ENCODE results near the gene POLR2A.

POLR2A gene

GRCh38 chr17:7444682-7445618 is 39.2 kb upstream of the POLR2A start, which contains the start of gene CHRNB1 (continued):
- TF ChIP-seq ZBTB17 (tag by site-specific recombination; IDR thresholded peaks at IDR 0.05) (peak; percentile 96), ZEB2 (tag by site-specific recombination; IDR thresholded peaks at IDR 0.05) (peak; percentile 56; the same call in 1 of the 2 replicates), ZNF610 (tag by site-specific recombination; IDR thresholded peaks at IDR 0.05; ENCODE audit: borderline replicate concordance) (no peak), ZNF157 (tag by site-specific recombination; IDR thresholded peaks at IDR 0.05) (no peak), ZNF677 (tag by site-specific recombination; IDR thresholded peaks at IDR 0.05) (no peak), OSR2 (tag by site-specific recombination; IDR thresholded peaks at IDR 0.05) (no peak), ZNF211 (tag by site-specific recombination; IDR thresholded peaks at IDR 0.05; ENCODE audit: low read depth) (no peak), ZNF16 (tag by site-specific recombination; IDR thresholded peaks at IDR 0.05; ENCODE audit: low read depth) (no peak), ZNF148 (tag by site-specific recombination; IDR thresholded peaks at IDR 0.05; ENCODE audit: borderline replicate concordance) (no peak), ZBTB48 (tag by site-specific recombination; IDR thresholded peaks at IDR 0.05) (no peak), ZSCAN23 (tag by site-specific recombination; IDR thresholded peaks at IDR 0.05) (no peak), ZNF354C (tag by site-specific recombination; IDR thresholded peaks at IDR 0.05; ENCODE audit: borderline replicate concordance, low read depth) (no peak), ZSCAN18 (tag by site-specific recombination; IDR thresholded peaks at IDR 0.05) (no peak), ZBTB11 (tag by site-specific recombination; conservative IDR thresholded peaks at IDR 0.05; ENCODE audit: low read depth) (no peak), ZNF76 (tag by site-specific recombination; IDR thresholded peaks at IDR 0.05; ENCODE audit: borderline replicate concordance, low read depth) (peak; percentile 9; the same call in 1 of the 2 replicates), SCRT2 (tag by site-specific recombination; IDR thresholded peaks at IDR 0.05) (peak; percentile 99), ZNF701 (tag by site-specific recombination; IDR thresholded peaks at IDR 0.05) (no peak), ZNF658 (tag by site-specific recombination; IDR thresholded peaks at IDR 0.05) (no peak), ZNF404 (tag by site-specific recombination; IDR thresholded peaks at IDR 0.05) (no peak), GLIS2 (tag by site-specific recombination; IDR thresholded peaks at IDR 0.05) (peak; percentile 93), PRDM10 (tag by site-specific recombination; IDR thresholded peaks at IDR 0.05) (peak; percentile 45; the same call in 1 of the 2 replicates), ZBTB8A (tag by site-specific recombination; IDR thresholded peaks at IDR 0.05) (no peak), ZBTB7A (tag by site-specific recombination; IDR thresholded peaks at IDR 0.05; ENCODE audit: low read depth) (0 out of 2 replicates have a peak, but pooled peaks have one; percentile 12), IKZF3 (tag by site-specific recombination; IDR thresholded peaks at IDR 0.05) (no peak), ZNF202 (tag by site-specific recombination; IDR thresholded peaks at IDR 0.05; ENCODE audit: borderline replicate concordance) (no peak), TCF7L2 (IDR thresholded peaks at IDR 0.05; ENCODE audit: borderline replicate concordance, low read depth, low read length) (no peak), ZNF18 (tag by site-specific recombination; IDR thresholded peaks at IDR 0.05) (no peak)

Measured in HEK293 (cell line).